PC-3 (cell line): ENCODE measurements around the gene SMG1. TPM values are rescaled to one million over a fixed set of nuclear protein-coding genes. Genes with fewer than 3 reads are reported as not detected.
"Not testable (repeated sequence)": the region's sequence is repeated elsewhere in the genome, so short reads cannot be mapped to it uniquely, and the experiment has no call there.

Experiments
- ATAC-seq: fragments of 200-7000 bp; cut with Tn5 transposase; 2 replicates; pipeline ENCODE4 v1.9.1; 2020; ENCODE audit warnings: mild to moderate bottlenecking, moderate library complexity
- BruUV-seq: library from RNA; stranded (reverse); fragments of 400-500 nt; replicated peaks from 2 replicates; lab custom pipeline; 2021; lab: Mats Ljungman, UMichigan
- CTCF ChIA-PET: fragments of 300-600 bp; sonication (Branson Sonifier 250); formaldehyde crosslinking; loops from one replicate; lab custom pipeline; 2022; ENCODE audit warnings: antibody characterized with exemption; lab: Charles Lee
- POLR2A ChIA-PET: fragments of 300-600 bp; sonication (Branson Sonifier 250); formaldehyde crosslinking; loops from one replicate; lab custom pipeline; 2022; ENCODE audit warnings: antibody characterized with exemption; ENCODE audit not compliant: unreplicated experiment; lab: Charles Lee
- DNase-seq: peaks from one replicate; pipeline ENCODE4 v3.0.0-alpha.2; 2015
- H2AFZ ChIP-seq: fragments of 300-600 bp; sonication (generic); 2 replicates; pipeline ENCODE4 v1.6.0; 2016; ENCODE audit warnings: antibody characterized with exemption, low read length
- H3F3A ChIP-seq: fragments of 300-600 bp; sonication (generic); one replicate; pipeline ENCODE4 v1.6.0; 2017; ENCODE audit warnings: antibody characterized with exemption, low read length, control low read depth, mild to moderate bottlenecking; ENCODE audit not compliant: unreplicated experiment
- H3K27ac ChIP-seq: fragments of 300-600 bp; sonication (generic); 2 replicates; pipeline ENCODE4 v1.5.1; 2016; ENCODE audit warnings: mild to moderate bottlenecking, low read length
- H3K27me3 ChIP-seq: fragments of 300-600 bp; sonication (generic); 2 replicates; pipeline ENCODE4 v1.6.1; 2016; ENCODE audit warnings: low read length, mixed read lengths
- H3K36me3 ChIP-seq: fragments of 300-600 bp; sonication (generic); 2 replicates; pipeline ENCODE4 v1.6.1; 2016; ENCODE audit warnings: low read depth, mixed run types, low read length, mixed read lengths
- H3K4me1 ChIP-seq: fragments of 300-600 bp; sonication (generic); 2 replicates; pipeline ENCODE4 v1.5.1; 2016; ENCODE audit warnings: low read length; ENCODE audit not compliant: insufficient read depth
- H3K4me2 ChIP-seq: fragments of 300-600 bp; sonication (generic); 2 replicates; pipeline ENCODE4 v1.6.0; 2016; ENCODE audit warnings: low read length
- H3K4me3 ChIP-seq: fragments of 300-600 bp; sonication (generic); 2 replicates; pipeline ENCODE4 v1.5.1; 2016; ENCODE audit warnings: mild to moderate bottlenecking, low read length, mixed read lengths
- H3K79me2 ChIP-seq: fragments of 300-600 bp; sonication (generic); 2 replicates; pipeline ENCODE4 v1.6.1; 2017; ENCODE audit warnings: low read length, mixed read lengths
- H3K9ac ChIP-seq: fragments of 300-600 bp; sonication (generic); 2 replicates; pipeline ENCODE4 v1.6.0; 2016; ENCODE audit warnings: mild to moderate bottlenecking, low read length
- H3K9me2 ChIP-seq: fragments of 300-600 bp; sonication (generic); replicated peaks from 2 replicates; pipeline ENCODE4 v1.6.1; 2016; ENCODE audit warnings: mixed run types, low read length, mixed read lengths
- H3K9me3 ChIP-seq: fragments of 300-600 bp; sonication (generic); 2 replicates; pipeline ENCODE4 v1.6.1; 2016; ENCODE audit warnings: low read length, mixed read lengths
- H4K20me1 ChIP-seq: fragments of 300-600 bp; sonication (generic); 2 replicates; pipeline ENCODE4 v1.6.1; 2016; ENCODE audit warnings: low read length, mixed read lengths
- CTCF ChIP-seq: fragments of 300-600 bp; sonication (generic); conservative IDR thresholded peaks from 2 replicates; pipeline ENCODE4 v1.5.1; 2017; ENCODE audit warnings: antibody characterized with exemption, low read depth, mild to moderate bottlenecking, low read length
- EZH2 ChIP-seq: fragments of 300-600 bp; sonication (generic); IDR thresholded peaks from one replicate; pipeline ENCODE4 v1.6.1; 2017; ENCODE audit warnings: antibody characterized with exemption, mild to moderate bottlenecking, low read length; ENCODE audit not compliant: unreplicated experiment
- EZH2phosphoT487 ChIP-seq: fragments of 300-600 bp; sonication (generic); IDR thresholded peaks from 2 replicates; pipeline ENCODE4 v1.6.1; 2018; ENCODE audit warnings: mild to moderate bottlenecking, antibody characterized with exemption, low read length, borderline replicate concordance
- intact Hi-C: fragments of 100-400 bp; cut with micrococcal nuclease; formaldehyde crosslinking; loops from 2 replicates; pipeline ENCODE4 v1.9.0; 2023
- total RNA-seq: library from RNA; depleted of rRNA; stranded (reverse); fragments of >200 nt; gene quantifications from 2 replicates; pipeline ENCODE4 v1.2.3, GENCODE V29; 2014

The SMG1 gene
- total RNA-seq, 1 experiment from 2014 or later = 37.6 TPM

DNA sequence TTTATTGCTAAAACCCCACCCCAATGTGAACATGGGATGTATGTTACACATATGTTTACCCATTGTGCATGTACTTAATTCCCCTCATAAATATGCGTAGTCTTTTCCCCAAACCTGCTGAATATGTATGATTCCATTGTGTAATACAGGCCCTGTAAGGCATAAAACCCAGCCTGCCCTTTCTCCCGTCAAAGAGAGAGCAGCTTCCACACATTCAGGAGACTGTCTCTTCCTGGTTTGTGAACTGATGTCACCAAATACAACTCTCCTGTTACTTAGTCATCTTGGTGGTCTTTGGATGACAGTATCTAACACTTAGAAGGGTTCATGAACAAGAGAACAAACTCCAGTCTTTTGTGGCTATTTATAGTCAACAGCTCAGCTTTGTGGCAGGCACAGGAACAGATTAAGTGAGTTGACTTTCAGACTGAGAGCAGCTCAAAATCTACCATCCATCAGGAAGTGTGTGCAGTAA lies 32.9 kb upstream of the SMG1 start:
- DNase-seq = no peak
- H3K9me2 ChIP-seq = no peaks in the 10 kb centered on the region
- no peaks in the 10 kb centered on the region for H3K9me3 ChIP-seq
- H4K20me1 ChIP-seq = no peaks in the 10 kb centered on the region
- no peak overlapping the region for H2AFZ ChIP-seq
- H3K4me2 ChIP-seq = no peak overlapping the region
- TF ChIP-seq CTCF (no peak), EZH2 (no peak), EZH2phosphoT487 (no peak)
- no peak overlapping the region for H3K9ac ChIP-seq
- no peaks in the 10 kb centered on the region for H3K79me2 ChIP-seq
- ChIA-PET POLR2A (no interaction called here), CTCF (no interaction called here)
- no TSS peak for BruUV-seq
- no peaks in the 10 kb centered on the region for H3K4me1 ChIP-seq
- no peaks in the 10 kb centered on the region for H3F3A ChIP-seq
- no peak overlapping the region for H3K27ac ChIP-seq
- H3K27me3 ChIP-seq = no peaks in the 10 kb centered on the region
- intact Hi-C loops = no loop called here
- H3K36me3 ChIP-seq = no peaks in the 10 kb centered on the region
- ATAC-seq = no peak
- H3K4me3 ChIP-seq = no peak overlapping the region

- H4K20me1 ChIP-seq = no peaks in the 10 kb centered on the region
- intact Hi-C loops = no loop called here
- H3K4me2 ChIP-seq = no peak overlapping the region
- no peak overlapping the region for H3K27ac ChIP-seq
- no peak overlapping the region for H3K9ac ChIP-seq
- no peak overlapping the region for H3K4me3 ChIP-seq
- H3K9me2 ChIP-seq = no peaks in the 10 kb centered on the region
- BruUV-seq = no TSS peak
- ChIA-PET POLR2A (no interaction called here), CTCF (no interaction called here)
- no peak overlapping the region for H2AFZ ChIP-seq
- H3F3A ChIP-seq = no peaks in the 10 kb centered on the region
- no peaks in the 10 kb centered on the region for H3K27me3 ChIP-seq
- H3K79me2 ChIP-seq = no peaks in the 10 kb centered on the region
- DNase-seq (no peak), ATAC-seq (no peak)
- H3K36me3 ChIP-seq = no peaks in the 10 kb centered on the region
- TF ChIP-seq CTCF = no peak
- no peak for TF ChIP-seq EZH2phosphoT487
- no peaks in the 10 kb centered on the region for H3K9me3 ChIP-seq
- no peaks in the 10 kb centered on the region for H3K4me1 ChIP-seq
These were observed 32.4 kb upstream of the SMG1 start for GRCh38 chr16:18958621-18959029.

GRCh38 chr16:18956658-18957241 lies 30.5 kb upstream of the SMG1 start:
- H3K36me3 ChIP-seq, CTCF ChIA-PET, H3K4me2 ChIP-seq, H4K20me1 ChIP-seq, BruUV-seq, H3K27me3 ChIP-seq, H3K4me1 ChIP-seq, H3K9me2 ChIP-seq, POLR2A ChIA-PET, H3K79me2 ChIP-seq, H3K27ac ChIP-seq, H3K9ac ChIP-seq, intact Hi-C loops, ATAC-seq, DNase-seq, H3K9me3 ChIP-seq, H2AFZ ChIP-seq, H3K4me3 ChIP-seq, H3F3A ChIP-seq: not testable (repeated sequence)

DNA sequence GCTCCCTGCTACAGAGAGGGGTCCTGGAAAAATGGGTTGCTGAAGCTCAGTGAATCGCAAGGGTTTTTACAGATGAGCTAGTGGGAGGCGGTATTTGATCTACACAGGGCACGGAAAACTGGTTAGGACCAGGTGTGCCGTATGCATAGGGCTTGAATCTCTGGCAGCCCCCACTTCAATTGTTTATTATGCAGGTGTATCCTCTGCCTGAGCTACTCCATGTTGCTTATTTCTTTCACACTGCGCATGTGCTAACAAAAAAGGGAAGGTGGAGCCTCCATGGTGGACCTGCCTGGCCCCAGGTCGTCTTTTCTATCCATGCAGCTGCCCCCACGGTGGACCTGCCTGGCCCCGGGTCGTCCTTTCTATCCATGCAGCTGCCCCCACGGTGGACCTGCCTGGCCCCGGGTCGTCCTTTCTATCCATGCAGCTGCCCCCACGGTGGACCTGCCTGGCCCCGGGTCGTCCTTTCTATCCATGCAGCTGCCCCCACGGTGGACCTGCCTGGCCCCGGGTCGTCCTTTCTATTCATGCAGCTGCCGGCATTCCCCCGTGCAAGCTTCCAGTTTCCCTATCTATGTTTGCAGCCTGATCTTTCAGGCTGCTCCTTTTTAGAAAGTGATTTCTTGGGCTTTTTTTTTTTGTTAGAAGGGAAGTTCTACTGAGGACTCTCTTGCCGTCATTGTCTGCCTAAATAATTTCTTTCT lies 29.8 kb upstream of the SMG1 start:
- H3K79me2 ChIP-seq, H3K9me3 ChIP-seq, intact Hi-C loops, H3K27me3 ChIP-seq, H3K27ac ChIP-seq, H2AFZ ChIP-seq, DNase-seq, H3K9ac ChIP-seq, BruUV-seq, H3K4me3 ChIP-seq, H3K4me2 ChIP-seq, H3K36me3 ChIP-seq, ATAC-seq, H4K20me1 ChIP-seq, H3K4me1 ChIP-seq, H3K9me2 ChIP-seq, H3F3A ChIP-seq: not testable (repeated sequence)
- POLR2A ChIA-PET = interaction anchor here (0.6 kb wide), 1 partner anchor 11 kb away, joined by 7 read pairs; no protein-coding TSS in a partner anchor
- CTCF ChIA-PET = interaction anchor here (0.5 kb wide), 1 partner anchor 19 kb away, joined by 10 read pairs; no protein-coding TSS in a partner anchor
